Measurements from ENCODE around the gene TSPAN7.

Gene TSPAN7

GRCh38 chrX:38628587-38628986, 67.2 kb downstream of the TSPAN7 start:
- H3K4me1 ChIP-seq (ENCODE audit: insufficient read depth, insufficient read length): no peaks in the 10 kb centered on the region
- H3K36me3 ChIP-seq (ENCODE audit: insufficient read depth, insufficient read length, low read length): no peaks in the 10 kb centered on the region
- no peak overlapping the region for H3K4me3 ChIP-seq (ENCODE audit: insufficient read length, low read depth)
- DNase-seq (ENCODE audit: low read depth, low spot score): no peak
- no peak for TF ChIP-seq ZNF274 (IDR thresholded peaks at IDR 0.05; ENCODE audit: low read depth, low read length)
- TF ChIP-seq YY1 (IDR thresholded peaks at IDR 0.05; ENCODE audit: insufficient read depth, insufficient read length): no peak
- no peak for TF ChIP-seq SUZ12 (IDR thresholded peaks at IDR 0.05; ENCODE audit: extremely low read depth, insufficient read depth, insufficient read length)
- H3K27me3 ChIP-seq (ENCODE audit: insufficient read depth, insufficient read length): no peaks in the 10 kb centered on the region
- H3K9me3 ChIP-seq (ENCODE audit: insufficient read depth, low read length): no peaks in the 10 kb centered on the region; the same call in 1 of the 2 replicates
- no peak overlapping the region for H3K9ac ChIP-seq (ENCODE audit: insufficient read length, low read depth)

DNA sequence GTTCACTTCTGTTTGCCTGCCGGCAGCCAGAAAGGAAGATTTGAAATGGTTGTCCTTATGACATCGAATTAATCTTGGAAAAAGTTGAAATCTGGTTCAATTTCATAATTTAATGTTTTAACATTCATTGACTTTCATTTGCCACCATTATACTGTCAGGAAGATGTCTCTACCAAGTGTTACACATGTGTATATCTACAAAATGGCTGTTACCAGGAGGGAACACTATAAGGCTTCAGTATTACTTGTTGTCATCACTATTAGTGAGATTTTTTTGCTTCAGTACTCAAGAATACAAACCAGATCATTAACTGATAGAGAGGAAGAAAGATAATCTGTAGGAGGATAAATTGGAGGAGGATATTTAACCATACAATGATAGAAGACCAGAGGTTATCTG, 71.2 kb downstream of the TSPAN7 start:
- TF ChIP-seq SUZ12 (IDR thresholded peaks at IDR 0.05; ENCODE audit: extremely low read depth, insufficient read depth, insufficient read length): no peak
- no peak for TF ChIP-seq ZNF274 (IDR thresholded peaks at IDR 0.05; ENCODE audit: low read depth, low read length)
- no peak for TF ChIP-seq YY1 (IDR thresholded peaks at IDR 0.05; ENCODE audit: insufficient read depth, insufficient read length)
- no peaks in the 10 kb centered on the region for H3K4me1 ChIP-seq (ENCODE audit: insufficient read depth, insufficient read length)
- no peaks in the 10 kb centered on the region for H3K27me3 ChIP-seq (ENCODE audit: insufficient read depth, insufficient read length)
- no peak for DNase-seq (ENCODE audit: low read depth, low spot score)
- no peak overlapping the region for H3K4me3 ChIP-seq (ENCODE audit: insufficient read length, low read depth)
- no peaks in the 10 kb centered on the region for H3K36me3 ChIP-seq (ENCODE audit: insufficient read depth, insufficient read length, low read length)
- H3K9ac ChIP-seq (ENCODE audit: insufficient read length, low read depth): no peak overlapping the region
- no peaks in the 10 kb centered on the region for H3K9me3 ChIP-seq (ENCODE audit: insufficient read depth, low read length)

GRCh38 chrX:38634665-38635064, 73.3 kb downstream of the TSPAN7 start:
- no peak for DNase-seq (ENCODE audit: low read depth, low spot score)
- Histone ChIP-seq H3K4me3 (ENCODE audit: insufficient read length, low read depth) (no peak overlapping the region), H3K27me3 (ENCODE audit: insufficient read depth, insufficient read length) (no peaks in the 10 kb centered on the region), H3K36me3 (ENCODE audit: insufficient read depth, insufficient read length, low read length) (no peaks in the 10 kb centered on the region), H3K9ac (ENCODE audit: insufficient read length, low read depth) (no peak overlapping the region), H3K9me3 (ENCODE audit: insufficient read depth, low read length) (no peaks in the 10 kb centered on the region), H3K4me1 (ENCODE audit: insufficient read depth, insufficient read length) (no peaks in the 10 kb centered on the region)
- no peak for TF ChIP-seq SUZ12 (IDR thresholded peaks at IDR 0.05; ENCODE audit: extremely low read depth, insufficient read depth, insufficient read length)
- TF ChIP-seq YY1 (IDR thresholded peaks at IDR 0.05; ENCODE audit: insufficient read depth, insufficient read length): no peak
- TF ChIP-seq ZNF274 (IDR thresholded peaks at IDR 0.05; ENCODE audit: low read depth, low read length): no peak

DNA sequence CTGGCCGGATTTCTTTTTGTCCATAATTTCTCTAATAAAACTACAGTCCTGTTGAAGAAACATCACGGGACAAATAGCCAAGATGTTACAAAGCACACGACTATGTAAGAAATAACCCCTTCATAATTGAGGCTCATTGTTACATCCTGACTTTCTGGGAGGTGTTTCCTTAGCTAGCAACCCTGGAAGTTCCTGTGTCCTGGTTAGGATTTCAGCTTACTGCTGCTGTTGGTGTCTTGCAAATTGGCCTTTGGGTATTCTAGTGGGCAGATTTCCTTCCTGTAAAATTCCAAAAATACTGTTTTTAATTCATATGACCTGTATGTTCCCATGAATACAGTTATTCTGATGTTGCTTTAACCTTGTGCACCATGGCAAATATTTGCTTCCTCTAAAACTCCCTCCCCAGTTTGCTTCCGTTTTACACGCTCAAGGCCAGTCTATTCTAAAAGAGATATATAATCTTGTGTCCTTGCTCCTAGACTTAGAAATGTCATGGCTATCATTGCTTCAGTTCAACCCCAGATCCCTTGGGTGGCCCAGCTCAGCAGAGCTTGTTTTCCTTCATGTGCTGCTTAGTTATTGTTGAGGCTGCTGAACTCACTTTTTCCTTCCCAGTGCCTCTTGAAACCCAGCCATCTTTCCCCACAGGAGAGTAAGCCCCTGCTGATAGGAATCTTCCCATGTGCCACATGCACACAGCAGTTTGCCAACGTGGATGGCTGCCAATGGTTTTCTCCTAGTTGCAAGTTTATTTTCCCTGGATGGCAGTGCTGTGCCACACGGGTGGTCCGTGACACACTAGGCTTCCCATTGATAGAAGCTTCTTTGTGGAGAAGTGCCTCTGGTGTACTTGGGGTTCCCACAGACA, 75.8 kb downstream of the TSPAN7 start:
- no peaks in the 10 kb centered on the region for H3K36me3 ChIP-seq (ENCODE audit: insufficient read depth, insufficient read length, low read length)
- H3K4me1 ChIP-seq (ENCODE audit: insufficient read depth, insufficient read length): no peaks in the 10 kb centered on the region
- H3K9me3 ChIP-seq (ENCODE audit: insufficient read depth, low read length): no peaks in the 10 kb centered on the region
- no peak overlapping the region for H3K9ac ChIP-seq (ENCODE audit: insufficient read length, low read depth)
- H3K27me3 ChIP-seq (ENCODE audit: insufficient read depth, insufficient read length): no peaks in the 10 kb centered on the region
- TF ChIP-seq SUZ12 (IDR thresholded peaks at IDR 0.05; ENCODE audit: extremely low read depth, insufficient read depth, insufficient read length) (no peak), YY1 (IDR thresholded peaks at IDR 0.05; ENCODE audit: insufficient read depth, insufficient read length) (no peak), ZNF274 (IDR thresholded peaks at IDR 0.05; ENCODE audit: low read depth, low read length) (no peak)
- DNase-seq (ENCODE audit: low read depth, low spot score): no peak
- H3K4me3 ChIP-seq (ENCODE audit: insufficient read length, low read depth): no peak overlapping the region

GRCh38 chrX:38638952-38639529, 77.7 kb downstream of the TSPAN7 start:
- no peak for TF ChIP-seq ZNF274 (IDR thresholded peaks at IDR 0.05; ENCODE audit: low read depth, low read length)
- Histone ChIP-seq H3K9me3 (ENCODE audit: insufficient read depth, low read length) (no peaks in the 10 kb centered on the region), H3K4me1 (ENCODE audit: insufficient read depth, insufficient read length) (no peaks in the 10 kb centered on the region), H3K9ac (ENCODE audit: insufficient read length, low read depth) (no peak overlapping the region), H3K27me3 (ENCODE audit: insufficient read depth, insufficient read length) (no peaks in the 10 kb centered on the region), H3K36me3 (ENCODE audit: insufficient read depth, insufficient read length, low read length) (no peaks in the 10 kb centered on the region), H3K4me3 (ENCODE audit: insufficient read length, low read depth) (no peak overlapping the region)
- DNase-seq (ENCODE audit: low read depth, low spot score): no peak

DNA sequence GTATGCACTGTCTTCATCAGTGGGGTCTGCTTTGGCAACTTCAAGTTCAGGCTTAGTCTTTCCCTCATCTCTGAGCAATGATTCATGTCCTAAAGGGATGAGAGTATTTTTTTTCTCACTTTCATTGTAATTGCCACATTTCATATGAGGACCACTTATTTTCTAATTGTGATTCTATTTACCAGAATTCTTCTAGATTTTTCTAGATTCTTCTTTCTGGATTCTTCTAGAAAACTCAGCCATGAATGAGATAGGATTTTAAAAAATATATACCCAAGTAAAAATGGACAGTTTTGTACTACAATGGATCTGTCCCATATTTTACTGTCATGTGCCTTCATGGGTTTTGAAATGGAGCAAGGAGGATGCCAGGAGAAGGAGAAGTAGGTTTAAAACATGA, 78.4 kb downstream of the TSPAN7 start:
- H3K9me3 ChIP-seq (ENCODE audit: insufficient read depth, low read length): no peaks in the 10 kb centered on the region
- no peaks in the 10 kb centered on the region for H3K4me1 ChIP-seq (ENCODE audit: insufficient read depth, insufficient read length)
- H3K4me3 ChIP-seq (ENCODE audit: insufficient read length, low read depth): no peak overlapping the region
- no peak overlapping the region for H3K9ac ChIP-seq (ENCODE audit: insufficient read length, low read depth)
- no peak for TF ChIP-seq SUZ12 (IDR thresholded peaks at IDR 0.05; ENCODE audit: extremely low read depth, insufficient read depth, insufficient read length)
- no peaks in the 10 kb centered on the region for H3K36me3 ChIP-seq (ENCODE audit: insufficient read depth, insufficient read length, low read length)
- no peak for DNase-seq (ENCODE audit: low read depth, low spot score)
- no peaks in the 10 kb centered on the region for H3K27me3 ChIP-seq (ENCODE audit: insufficient read depth, insufficient read length)

- no peaks in the 10 kb centered on the region for H3K27me3 ChIP-seq (ENCODE audit: insufficient read depth, insufficient read length)
- no peak overlapping the region for H3K4me3 ChIP-seq (ENCODE audit: insufficient read length, low read depth)
- H3K9me3 ChIP-seq (ENCODE audit: insufficient read depth, low read length): no peaks in the 10 kb centered on the region
- H3K9ac ChIP-seq (ENCODE audit: insufficient read length, low read depth): no peak overlapping the region
- H3K4me1 ChIP-seq (ENCODE audit: insufficient read depth, insufficient read length): no peaks in the 10 kb centered on the region
- no peak for DNase-seq (ENCODE audit: low read depth, low spot score)
- TF ChIP-seq YY1 (IDR thresholded peaks at IDR 0.05; ENCODE audit: insufficient read depth, insufficient read length): no peak
- no peak for TF ChIP-seq SUZ12 (IDR thresholded peaks at IDR 0.05; ENCODE audit: extremely low read depth, insufficient read depth, insufficient read length)
- no peak for TF ChIP-seq ZNF274 (IDR thresholded peaks at IDR 0.05; ENCODE audit: low read depth, low read length)
- H3K36me3 ChIP-seq (ENCODE audit: insufficient read depth, insufficient read length, low read length): no peaks in the 10 kb centered on the region
Observed at GRCh38 chrX:38641197-38641596, 79.9 kb downstream of the TSPAN7 start.
